Omental fat pad (tissue), 4 donors: ENCODE results near the gene NEK4. TPM values are rescaled to one million over a fixed set of nuclear protein-coding genes. Genes with fewer than 3 reads are reported as not detected.

Experiments used
- ATAC-seq: fragments of 150-250 bp; one replicate; pipeline ENCODE4 v1.9.1; 2016; ENCODE audit warnings: mild to moderate bottlenecking, moderate library complexity; ENCODE audit not compliant: low FRiP score
- DNase-seq: peaks from one replicate; pipeline ENCODE4 v3.0.0-alpha.2; 2019; ENCODE audit warnings: low spot score
- total RNA-seq, 4 donors: library from RNA; depleted of rRNA; stranded (reverse); fragments of >200 nt; gene quantifications; one replicate each; pipeline ENCODE4 v1.1.0, GENCODE V29; 2016
- TF ChIP-seq, protein P1 (sequence below), 3 donors: fragments of 450-650 bp; IDR thresholded peaks; one replicate each; pipeline ENCODE4 v1.5.1; 2016 to 2017; ENCODE audit warnings: antibody characterized with exemption in 3 of 3, mild to moderate bottlenecking in 3 of 3, moderate library complexity in 2 of 3

Gene NEK4
- total RNA-seq, 4 donors from 2014 or later: 16.8 to 22.0 (median 18.7) TPM

DNA sequence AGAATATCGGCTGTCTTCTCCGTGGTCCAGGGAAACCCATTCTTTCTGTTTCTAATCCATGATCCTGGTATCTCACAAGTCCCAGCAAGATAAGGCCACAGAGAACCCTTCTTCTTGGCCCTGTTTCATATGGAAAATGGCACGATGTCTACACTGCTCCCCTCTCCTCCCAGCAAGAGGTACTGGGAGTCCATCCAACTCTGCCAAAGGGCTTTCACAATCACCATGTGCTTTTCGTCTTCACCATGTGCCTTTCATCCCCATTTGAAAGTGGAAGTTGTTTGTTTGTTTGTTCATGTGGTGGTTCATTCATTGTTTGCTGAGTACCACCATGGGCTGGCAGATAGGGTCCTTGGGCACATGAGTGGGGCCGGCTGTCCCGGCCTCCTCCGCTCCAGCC, 29.3 kb upstream of the NEK4 start:
- ATAC-seq (no peak), DNase-seq (no peak)
- TF ChIP-seq, protein P1, sequence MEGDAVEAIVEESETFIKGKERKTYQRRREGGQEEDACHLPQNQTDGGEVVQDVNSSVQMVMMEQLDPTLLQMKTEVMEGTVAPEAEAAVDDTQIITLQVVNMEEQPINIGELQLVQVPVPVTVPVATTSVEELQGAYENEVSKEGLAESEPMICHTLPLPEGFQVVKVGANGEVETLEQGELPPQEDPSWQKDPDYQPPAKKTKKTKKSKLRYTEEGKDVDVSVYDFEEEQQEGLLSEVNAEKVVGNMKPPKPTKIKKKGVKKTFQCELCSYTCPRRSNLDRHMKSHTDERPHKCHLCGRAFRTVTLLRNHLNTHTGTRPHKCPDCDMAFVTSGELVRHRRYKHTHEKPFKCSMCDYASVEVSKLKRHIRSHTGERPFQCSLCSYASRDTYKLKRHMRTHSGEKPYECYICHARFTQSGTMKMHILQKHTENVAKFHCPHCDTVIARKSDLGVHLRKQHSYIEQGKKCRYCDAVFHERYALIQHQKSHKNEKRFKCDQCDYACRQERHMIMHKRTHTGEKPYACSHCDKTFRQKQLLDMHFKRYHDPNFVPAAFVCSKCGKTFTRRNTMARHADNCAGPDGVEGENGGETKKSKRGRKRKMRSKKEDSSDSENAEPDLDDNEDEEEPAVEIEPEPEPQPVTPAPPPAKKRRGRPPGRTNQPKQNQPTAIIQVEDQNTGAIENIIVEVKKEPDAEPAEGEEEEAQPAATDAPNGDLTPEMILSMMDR (IDR thresholded peaks at IDR 0.05): no peak

DNA sequence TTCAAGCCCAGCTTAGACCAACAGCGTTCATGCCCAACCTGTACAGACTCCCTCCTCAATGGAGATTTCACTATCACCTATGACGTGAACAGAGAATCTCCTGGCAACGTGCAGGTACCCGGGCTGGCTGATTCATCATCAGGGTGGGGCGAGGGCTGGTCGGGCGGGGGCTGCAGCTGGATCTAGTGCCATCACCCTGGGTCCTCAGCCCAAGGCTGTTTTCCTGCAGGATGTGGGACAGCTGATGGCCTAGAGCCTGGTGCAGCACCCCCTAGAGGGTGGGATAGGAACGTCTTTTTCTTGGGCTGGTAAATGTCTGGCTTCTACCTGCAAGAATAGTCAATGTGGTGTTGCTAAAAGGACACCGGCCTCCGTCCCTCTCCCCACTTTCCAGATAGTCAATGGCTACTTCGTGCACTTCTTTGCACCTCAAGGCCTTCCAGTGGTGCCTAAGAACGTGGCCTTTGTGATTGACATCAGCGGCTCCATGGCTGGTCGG, 28.3 kb upstream of the NEK4 start:
- ATAC-seq: peak; percentile 51
- TF ChIP-seq, protein P1 (IDR thresholded peaks at IDR 0.05): no peak
- DNase-seq: no peak

DNA sequence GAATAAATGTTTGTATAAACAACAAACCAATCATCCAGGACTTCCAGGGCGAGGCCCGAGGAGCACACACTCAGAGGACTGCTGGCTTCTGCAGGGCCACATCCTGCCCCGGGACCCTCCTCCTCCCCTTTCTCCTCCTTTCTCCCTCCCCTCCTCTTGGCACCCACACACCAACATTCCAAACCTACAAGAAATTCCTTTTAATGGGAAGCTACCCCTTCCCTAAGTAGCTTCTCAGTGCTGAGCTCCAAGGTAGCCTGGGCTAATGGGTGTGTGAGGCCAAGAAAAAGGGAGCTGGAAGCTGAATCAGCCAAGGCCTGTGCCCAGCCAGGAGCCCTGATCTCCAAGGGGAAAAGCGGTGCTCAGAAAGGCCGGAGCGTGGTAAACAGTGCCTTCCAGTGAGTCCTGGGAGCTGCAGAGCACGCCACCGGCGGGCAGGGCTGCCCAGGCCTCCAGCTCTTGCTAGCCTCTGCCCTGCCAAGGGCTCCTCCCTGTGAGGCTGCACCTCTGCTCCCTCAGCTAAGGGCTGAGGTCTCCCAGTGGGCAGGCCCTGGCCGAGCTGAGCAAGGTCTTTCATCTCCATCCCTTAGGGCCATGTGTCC, 27.7 kb upstream of the NEK4 start:
- no peak for ATAC-seq
- TF ChIP-seq, protein P1 (IDR thresholded peaks at IDR 0.05): no peak

DNA sequence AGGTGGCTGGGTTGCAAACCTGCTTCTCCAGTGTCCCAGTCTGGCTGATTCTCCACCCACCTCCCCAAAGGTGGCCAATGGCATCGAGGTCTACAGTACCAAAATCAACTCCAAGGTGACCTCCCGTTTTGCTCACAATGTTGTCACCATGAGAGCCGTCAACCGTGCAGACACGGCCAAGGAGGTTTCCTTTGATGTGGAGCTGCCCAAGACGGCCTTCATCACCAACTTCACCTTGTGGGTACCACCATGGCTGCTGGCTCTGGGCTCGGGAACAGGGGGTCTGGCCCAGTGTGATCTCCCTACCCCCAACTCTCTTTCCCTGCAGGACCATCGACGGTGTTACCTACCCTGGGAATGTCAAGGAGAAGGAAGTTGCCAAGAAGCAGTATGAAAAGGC, 25.7 kb upstream of the NEK4 start:
- no peak for ATAC-seq
- TF ChIP-seq, protein P1 (IDR thresholded peaks at IDR 0.05): no peak
- no peak for DNase-seq

More for the DNA sequence above, 27.7 kb upstream of the NEK4 start:
- DNase-seq: no peak

DNA sequence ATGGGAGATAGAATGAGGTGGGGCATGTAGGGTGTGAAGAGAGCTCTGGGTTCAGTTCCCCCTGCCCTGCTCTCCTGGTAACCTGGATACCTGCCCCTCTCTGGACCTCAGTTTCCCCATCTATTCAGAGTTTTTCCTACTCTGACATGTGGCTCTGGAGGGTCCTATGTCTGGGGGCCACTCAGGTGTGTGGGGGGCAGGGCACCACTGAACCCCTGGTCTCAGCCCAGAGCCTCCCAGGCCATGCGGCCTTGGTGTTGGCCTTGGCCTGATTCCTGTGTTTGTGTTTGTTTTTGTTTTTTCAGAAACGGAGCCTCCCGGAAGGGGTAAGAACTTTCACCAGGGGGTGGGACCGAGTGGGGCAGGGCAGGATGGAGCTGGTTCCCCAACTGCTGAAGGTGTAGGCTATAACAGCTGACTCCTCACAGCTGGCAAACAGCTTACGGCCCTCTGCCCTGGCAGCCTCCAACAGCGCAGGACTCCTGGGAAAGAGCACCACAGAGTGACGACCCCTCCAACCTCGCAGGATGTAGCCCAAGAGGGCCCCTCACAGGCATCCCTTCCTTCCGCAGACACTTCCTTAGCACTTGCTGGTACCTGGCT, 24.7 kb upstream of the NEK4 start:
- no peak for ATAC-seq
- TF ChIP-seq, protein P1 (IDR thresholded peaks at IDR 0.05): no peak
- DNase-seq: no peak

DNA sequence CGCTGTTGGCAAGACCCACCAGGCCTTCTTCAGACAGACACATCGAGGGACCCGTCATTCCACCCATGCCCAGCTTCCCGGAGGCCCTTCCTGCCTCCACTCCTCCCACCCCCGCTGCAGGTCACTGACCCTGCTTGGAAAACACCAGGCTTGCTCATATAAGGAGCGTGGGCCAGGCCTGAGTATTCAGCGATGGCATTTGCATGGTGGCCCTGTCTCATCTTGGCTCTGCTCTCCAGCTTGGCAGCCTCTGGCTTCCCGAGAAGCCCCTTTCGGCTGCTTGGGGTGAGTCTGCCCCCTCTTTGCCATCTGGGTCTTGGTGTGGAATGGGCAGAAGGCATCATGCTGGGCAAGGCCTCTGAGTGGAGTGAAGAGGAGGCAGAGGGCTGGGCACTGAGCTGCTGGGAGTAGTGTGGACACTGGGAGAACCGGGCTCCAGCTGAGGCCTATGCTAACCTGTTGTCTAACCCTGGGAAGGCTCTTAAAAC, 23.9 kb upstream of the NEK4 start, which contains the start of gene ITIH3:
Gene ITIH3, plus strand, starts transcription at position 185 of the 488 bp plus-strand sequence. Its CDS starts 8 bp downstream, at position 193.
- TF ChIP-seq, protein P1 (IDR thresholded peaks at IDR 0.05): no peak
- no peak for DNase-seq
- no peak for ATAC-seq
